ENCODE results near the gene DSTN.

DNA sequence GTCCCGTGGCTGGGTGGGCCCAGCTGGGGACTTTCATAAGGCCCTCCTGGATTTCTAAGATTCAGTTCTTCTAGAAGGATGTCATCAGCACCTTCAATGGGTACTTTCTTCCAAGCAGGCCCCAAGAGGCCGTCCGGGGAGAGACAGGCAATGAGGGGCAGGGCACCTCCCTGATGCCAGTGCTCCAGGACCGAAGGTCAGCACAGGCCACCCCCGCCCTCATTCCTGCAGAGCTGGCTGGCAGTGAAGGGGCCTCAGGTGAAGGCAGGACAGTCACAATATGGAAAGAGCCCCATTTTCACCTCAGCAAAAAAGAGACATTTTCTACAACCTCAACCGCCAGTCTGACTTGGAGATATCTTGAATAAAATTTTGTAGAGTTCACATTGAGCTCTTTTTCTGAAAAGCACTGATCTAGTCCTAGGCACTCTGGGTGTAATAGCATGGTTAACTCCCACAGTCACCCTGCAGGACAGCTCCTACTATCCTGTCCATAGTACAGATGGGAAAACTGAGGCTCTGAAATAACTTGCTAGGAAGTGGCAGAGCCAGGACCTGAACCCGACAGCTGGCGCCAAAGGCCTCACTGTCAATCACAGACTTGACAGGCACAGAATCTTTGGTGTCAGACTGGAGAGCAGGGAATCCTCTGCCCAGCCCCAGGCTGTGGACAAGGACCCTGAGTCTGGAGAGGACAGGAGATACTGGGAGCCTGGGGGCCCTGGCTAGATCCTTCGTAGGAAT, 61.9 kb downstream of the DSTN start:
- no peak for TF ChIP-seq POLR2AphosphoS5 (IDR thresholded peaks at IDR 0.05)
- TF ChIP-seq, protein P1, sequence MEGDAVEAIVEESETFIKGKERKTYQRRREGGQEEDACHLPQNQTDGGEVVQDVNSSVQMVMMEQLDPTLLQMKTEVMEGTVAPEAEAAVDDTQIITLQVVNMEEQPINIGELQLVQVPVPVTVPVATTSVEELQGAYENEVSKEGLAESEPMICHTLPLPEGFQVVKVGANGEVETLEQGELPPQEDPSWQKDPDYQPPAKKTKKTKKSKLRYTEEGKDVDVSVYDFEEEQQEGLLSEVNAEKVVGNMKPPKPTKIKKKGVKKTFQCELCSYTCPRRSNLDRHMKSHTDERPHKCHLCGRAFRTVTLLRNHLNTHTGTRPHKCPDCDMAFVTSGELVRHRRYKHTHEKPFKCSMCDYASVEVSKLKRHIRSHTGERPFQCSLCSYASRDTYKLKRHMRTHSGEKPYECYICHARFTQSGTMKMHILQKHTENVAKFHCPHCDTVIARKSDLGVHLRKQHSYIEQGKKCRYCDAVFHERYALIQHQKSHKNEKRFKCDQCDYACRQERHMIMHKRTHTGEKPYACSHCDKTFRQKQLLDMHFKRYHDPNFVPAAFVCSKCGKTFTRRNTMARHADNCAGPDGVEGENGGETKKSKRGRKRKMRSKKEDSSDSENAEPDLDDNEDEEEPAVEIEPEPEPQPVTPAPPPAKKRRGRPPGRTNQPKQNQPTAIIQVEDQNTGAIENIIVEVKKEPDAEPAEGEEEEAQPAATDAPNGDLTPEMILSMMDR (IDR thresholded peaks at IDR 0.05), result no peak

Measured in gastroesophageal sphincter (tissue), 3 donors.